SU-DHL-6 (cell line): ENCODE measurements around the gene ADAMTS10.

Source experiments
- H2AFZ ChIP-seq: fragments of 200-600 bp; sonication (generic); 2 replicates; pipeline ENCODE4 v1.6.1; 2014; ENCODE audit warnings: low read depth, mild to moderate bottlenecking, moderate library complexity, mixed read lengths, antibody characterized with exemption, low read length; ENCODE audit not compliant: severe bottlenecking
- H3F3A ChIP-seq: fragments of 200-600 bp; shearing (Covaris generic); 2 replicates; pipeline ENCODE4 v1.6.0; 2016; ENCODE audit warnings: antibody characterized with exemption, mild to moderate bottlenecking; ENCODE audit not compliant: insufficient read depth
- H3K27ac ChIP-seq: fragments of 200-600 bp; sonication (generic); 2 replicates; pipeline ENCODE4 v1.5.1; 2016; ENCODE audit warnings: low read depth, mild to moderate bottlenecking, low read length, moderate library complexity, mixed read lengths
- H3K27me3 ChIP-seq: fragments of 200-600 bp; sonication (generic), shearing (Covaris generic); 2 replicates; pipeline ENCODE4 v1.6.0; 2014; ENCODE audit warnings: mild to moderate bottlenecking, low read length
- H3K36me3 ChIP-seq: fragments of 200-600 bp; sonication (generic); 2 replicates; pipeline ENCODE4 v1.6.1; 2014; ENCODE audit warnings: mild to moderate bottlenecking, low read length, mixed read lengths
- H3K4me2 ChIP-seq: fragments of 300-600, 200-600 bp; shearing (Covaris generic), sonication (generic); 2 replicates; pipeline ENCODE4 v1.6.0; 2014; ENCODE audit warnings: low read length, low read depth, mild to moderate bottlenecking; ENCODE audit not compliant: poor library complexity, severe bottlenecking
- H3K4me3 ChIP-seq: fragments of 200-600 bp; sonication (generic); 2 replicates; pipeline ENCODE4 v1.5.1; 2014; ENCODE audit warnings: antibody characterized with exemption, low read length, mild to moderate bottlenecking, mixed read lengths; ENCODE audit not compliant: insufficient read depth, poor library complexity, severe bottlenecking
- H3K79me2 ChIP-seq: fragments of 200-600 bp; sonication (generic); 2 replicates; pipeline ENCODE4 v1.6.1; 2014; ENCODE audit warnings: mild to moderate bottlenecking, low read length, moderate library complexity; ENCODE audit not compliant: insufficient read depth
- H3K9ac ChIP-seq: fragments of 200-600 bp; sonication (generic); 2 replicates; pipeline ENCODE4 v1.7.0; 2014; ENCODE audit warnings: mild to moderate bottlenecking, low read length
- H3K9me2 ChIP-seq: fragments of 200-600 bp; sonication (generic); replicated peaks from 2 replicates; pipeline ENCODE4 v1.6.1; 2014; ENCODE audit warnings: low read length; ENCODE audit not compliant: insufficient read depth
- H3K9me3 ChIP-seq: fragments of 200-600 bp; sonication (generic); 2 replicates; pipeline ENCODE4 v1.6.1; 2014; ENCODE audit warnings: low read length, mixed read lengths; ENCODE audit not compliant: insufficient read depth
- H4K20me1 ChIP-seq: fragments of 200-600 bp; sonication (generic); 2 replicates; pipeline ENCODE4 v1.6.1; 2014; ENCODE audit warnings: low read depth, mild to moderate bottlenecking, antibody characterized with exemption, low read length, moderate library complexity, mixed read lengths
- CTCF ChIP-seq: fragments of 200-600 bp; sonication (generic); IDR thresholded peaks from one replicate; pipeline ENCODE4 v1.5.1; 2017; ENCODE audit warnings: antibody characterized with exemption, mild to moderate bottlenecking, low read length, moderate library complexity; ENCODE audit not compliant: insufficient read depth, poor library complexity, severe bottlenecking
- EZH2phosphoT487 ChIP-seq: fragments of 200-600 bp; sonication (generic), shearing (Covaris generic); conservative IDR thresholded peaks from 2 replicates; pipeline ENCODE4 v1.6.1; 2018; ENCODE audit warnings: mild to moderate bottlenecking, antibody characterized with exemption, low read length, moderate library complexity, mixed read lengths

Gene ADAMTS10

DNA sequence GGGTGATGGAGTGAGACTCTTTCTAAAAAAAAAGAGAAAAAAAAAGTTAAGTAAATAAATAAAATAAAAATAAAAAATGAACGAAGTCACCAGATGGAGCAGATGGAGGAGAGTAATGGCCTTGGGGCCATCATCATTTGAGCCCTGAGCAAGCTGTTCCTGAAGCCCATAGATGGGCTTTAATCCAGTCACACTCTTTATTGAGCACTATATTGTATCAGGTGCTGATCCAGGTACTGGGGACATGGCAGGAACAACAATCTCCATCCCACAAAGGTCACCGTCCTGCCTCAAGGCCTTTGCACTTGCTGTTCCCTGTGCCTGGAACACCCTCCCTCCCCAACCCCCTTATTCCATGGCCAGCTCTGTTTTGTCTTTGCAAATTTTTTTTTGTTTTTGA lies 3.9 kb upstream of the ADAMTS10 start:
- Histone ChIP-seq H2AFZ (no peak overlapping the region), H3K27me3 (no peaks in the 10 kb centered on the region), H3K27ac (no peak overlapping the region), H3K9me3 (no peaks in the 10 kb centered on the region), H3K4me2 (no peak overlapping the region), H4K20me1 (no peaks in the 10 kb centered on the region), H3K36me3 (no peaks in the 10 kb centered on the region), H3F3A (no peaks in the 10 kb centered on the region), H3K9ac (no peak overlapping the region), H3K4me3 (no peak overlapping the region), H3K9me2 (no peaks in the 10 kb centered on the region), H3K79me2 (no peaks in the 10 kb centered on the region)
- TF ChIP-seq EZH2phosphoT487 (no peak), CTCF (no peak)

DNA sequence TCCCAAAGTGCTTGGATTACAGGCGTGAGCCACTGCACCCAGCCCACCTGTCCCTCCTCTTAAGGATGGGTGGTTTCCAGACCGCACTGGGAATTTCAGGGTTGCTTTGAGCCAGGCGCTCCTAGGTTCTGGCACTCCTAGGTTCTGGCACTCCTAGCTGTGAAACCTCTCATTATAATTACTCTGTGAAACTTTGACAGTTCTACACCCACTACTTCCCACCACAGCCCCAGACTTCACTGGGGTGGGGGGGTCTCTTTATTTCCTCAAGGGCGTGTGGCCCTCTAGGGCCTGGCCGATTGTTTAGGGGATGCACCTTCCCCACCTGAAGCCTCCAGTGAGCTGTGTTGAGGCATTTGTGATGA lies 2.3 kb upstream of the ADAMTS10 start:
- TF ChIP-seq EZH2phosphoT487 (no peak), CTCF (no peak)
- H3K27me3 ChIP-seq, result no peaks in the 10 kb centered on the region
- no peaks in the 10 kb centered on the region for H4K20me1 ChIP-seq
- no peaks in the 10 kb centered on the region for H3K79me2 ChIP-seq
- no peaks in the 10 kb centered on the region for H3K9me2 ChIP-seq
- H3F3A ChIP-seq, result no peaks in the 10 kb centered on the region
- H3K4me2 ChIP-seq, result no peak overlapping the region
- H3K36me3 ChIP-seq, result no peaks in the 10 kb centered on the region
- H3K4me3 ChIP-seq, result no peak overlapping the region
- H3K9me3 ChIP-seq, result no peaks in the 10 kb centered on the region
- H3K9ac ChIP-seq, result no peak overlapping the region
- H3K27ac ChIP-seq, result no peak overlapping the region
- H2AFZ ChIP-seq, result no peak overlapping the region

DNA sequence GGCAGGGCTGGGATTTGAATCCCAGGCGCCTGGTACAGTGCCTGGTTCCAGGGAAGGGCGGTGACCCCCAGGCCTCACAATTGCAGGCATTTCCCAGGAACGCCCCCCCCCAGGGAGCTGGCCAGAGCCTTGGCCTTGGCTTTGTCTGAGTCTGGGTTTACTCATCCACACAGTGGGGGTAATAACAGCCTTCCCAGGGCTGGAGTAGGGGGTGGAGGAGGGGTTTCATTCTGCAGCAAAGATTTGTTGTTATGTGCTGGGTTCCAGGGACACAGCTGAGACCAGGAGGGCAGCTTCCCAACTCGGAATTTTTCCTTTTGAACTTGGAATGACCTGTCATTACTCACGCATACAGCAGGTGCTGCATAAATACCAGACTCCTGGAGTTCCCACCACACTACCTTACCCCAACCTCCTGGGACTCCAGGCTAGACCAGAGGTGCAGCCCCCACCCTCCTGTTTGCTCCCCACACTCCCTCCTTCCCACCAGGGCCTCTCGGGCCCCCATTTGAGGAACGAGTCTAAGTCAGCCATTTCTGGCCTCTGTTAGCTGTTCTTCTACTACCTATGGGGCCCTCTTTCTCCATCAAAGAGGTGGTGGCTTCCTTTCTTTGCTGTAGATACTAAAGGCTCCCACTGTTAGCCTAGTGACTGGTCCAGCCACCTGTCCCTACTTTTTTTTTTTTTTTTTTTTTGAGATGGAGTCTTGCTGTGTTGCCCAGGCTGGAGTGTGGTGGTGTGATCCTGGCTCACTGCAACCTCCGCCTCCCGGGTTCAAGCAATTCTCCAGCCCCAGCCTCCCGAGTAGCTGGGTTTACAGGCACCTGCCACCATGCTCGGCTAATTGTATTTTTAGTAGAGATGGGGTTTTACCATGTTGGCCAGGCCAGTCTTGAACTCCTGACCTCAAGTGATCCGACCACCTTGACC lies 1.6 kb upstream of the ADAMTS10 start:
- H3K9me3 ChIP-seq, result no peaks in the 10 kb centered on the region
- no peaks in the 10 kb centered on the region for H3K79me2 ChIP-seq
- no peak overlapping the region for H3K4me3 ChIP-seq
- no peak overlapping the region for H3K9ac ChIP-seq
- H3K36me3 ChIP-seq, result no peaks in the 10 kb centered on the region
- H3K9me2 ChIP-seq, result no peaks in the 10 kb centered on the region
- H2AFZ ChIP-seq, result no peak overlapping the region
- H4K20me1 ChIP-seq, result no peaks in the 10 kb centered on the region
- no peaks in the 10 kb centered on the region for H3K27me3 ChIP-seq
- no peak overlapping the region for H3K27ac ChIP-seq
- H3F3A ChIP-seq, result no peaks in the 10 kb centered on the region
- no peak for TF ChIP-seq CTCF
- TF ChIP-seq EZH2phosphoT487, result no peak
- no peak overlapping the region for H3K4me2 ChIP-seq
